ENCODE results near the gene HECTD4.
"Not testable (repeated sequence)": the region's sequence is repeated elsewhere in the genome, so short reads cannot be mapped to it uniquely, and the experiment has no call there.

The HECTD4 gene

GRCh38 chr12:112159146-112159541, 223.1 kb downstream of the HECTD4 start:
- no peak for DNase-seq (ENCODE audit: low read depth)

- DNase-seq (ENCODE audit: low read depth) = not testable (repeated sequence)
These were observed 223.6 kb downstream of the HECTD4 start for GRCh38 chr12:112158461-112159145.

- DNase-seq (ENCODE audit: low read depth) = no peak
These were observed 228.4 kb downstream of the HECTD4 start for GRCh38 chr12:112153893-112154219.

GRCh38 chr12:112153181-112153892, 228.9 kb downstream of the HECTD4 start:
- DNase-seq (ENCODE audit: low read depth) = no peak

GRCh38 chr12:112151766-112152541, 230.3 kb downstream of the HECTD4 start:
- DNase-seq (ENCODE audit: low read depth) = no peak

- no peak for DNase-seq (ENCODE audit: low read depth)
These were observed 232.6 kb downstream of the HECTD4 start for GRCh38 chr12:112149596-112149995.

GRCh38 chr12:112148031-112148513, 234.2 kb downstream of the HECTD4 start:
- DNase-seq (ENCODE audit: low read depth) = no peak

GRCh38 chr12:112146123-112146522, 236.1 kb downstream of the HECTD4 start:
- no peak for DNase-seq (ENCODE audit: low read depth)

GRCh38 chr12:112140728-112141127, 241.5 kb downstream of the HECTD4 start:
- no peak for DNase-seq (ENCODE audit: low read depth)

- no peak for DNase-seq (ENCODE audit: low read depth)
These were observed 247.5 kb downstream of the HECTD4 start for GRCh38 chr12:112134731-112135130.

GRCh38 chr12:112133418-112133817, 248.8 kb downstream of the HECTD4 start:
- DNase-seq (ENCODE audit: low read depth) = no peak

GRCh38 chr12:112131686-112132085, 250.5 kb downstream of the HECTD4 start:
- no peak for DNase-seq (ENCODE audit: low read depth)

- DNase-seq (ENCODE audit: low read depth) = no peak
These were observed 251.7 kb downstream of the HECTD4 start for GRCh38 chr12:112130441-112130998.

GRCh38 chr12:112126911-112127310, 255.3 kb downstream of the HECTD4 start:
- DNase-seq (ENCODE audit: low read depth) = no peak

- DNase-seq (ENCODE audit: low read depth) = no peak
These were observed 256.2 kb downstream of the HECTD4 start for GRCh38 chr12:112126000-112126438.

GRCh38 chr12:112125250-112125999, 256.8 kb downstream of the HECTD4 start, which contains the start of gene TRAFD1:
TRAFD1 (plus strand) TSS chr12:112125560; CDS start chr12:112130523, 4,963 bp downstream.
- DNase-seq (ENCODE audit: low read depth) = peak; percentile 93

GRCh38 chr12:112124918-112125249, 257.3 kb downstream of the HECTD4 start:
- no peak for DNase-seq (ENCODE audit: low read depth)

- DNase-seq (ENCODE audit: low read depth) = no peak
These were observed 259.2 kb downstream of the HECTD4 start for GRCh38 chr12:112122823-112123690.

GRCh38 chr12:112121780-112122565, 260.3 kb downstream of the HECTD4 start:
- DNase-seq (ENCODE audit: low read depth) = no peak

GRCh38 chr12:112117685-112118084, 264.5 kb downstream of the HECTD4 start:
- no peak for DNase-seq (ENCODE audit: low read depth)
